Activated CD4-positive, alpha-beta T cell treated with anti-CD3 and anti-CD28 coated beads, Interleukin-2, amount 10 ng/mL, durations not matched to agents 7 days and 5 days (primary cell): ENCODE data around the gene THSD4. TPM values are rescaled to one million over a fixed set of nuclear protein-coding genes. Genes with fewer than 3 reads are reported as not detected.

ENCODE experiments used
- CTCF ChIA-PET: fragments of 350-600 bp; sonication (Branson Sonifier 250); formaldehyde crosslinking; loops from one replicate; lab custom pipeline; 2021; ENCODE audit warnings: antibody characterized with exemption; lab: Charles Lee
- POLR2A ChIA-PET: fragments of 350-600 bp; sonication (Branson Sonifier 250); formaldehyde crosslinking; loops from one replicate; lab custom pipeline; 2021; ENCODE audit warnings: antibody characterized with exemption; lab: Charles Lee
- DNase-seq: peaks from one replicate; pipeline ENCODE4 v3.0.0-alpha.2; 2020
- H3K27ac Mint-ChIP-seq: one replicate; pipeline ENCODE4 v1.8.0; 2021; ENCODE audit warnings: mild to moderate bottlenecking, moderate library complexity, mixed read lengths
- H3K27me3 Mint-ChIP-seq: one replicate; pipeline ENCODE4 v1.8.0; 2021; ENCODE audit warnings: mixed read lengths
- H3K36me3 Mint-ChIP-seq: one replicate; pipeline ENCODE4 v1.8.0; 2021; ENCODE audit warnings: low read depth, mixed read lengths
- H3K4me1 Mint-ChIP-seq: one replicate; pipeline ENCODE4 v1.8.0; 2021; ENCODE audit warnings: mixed read lengths
- H3K4me3 Mint-ChIP-seq: one replicate; pipeline ENCODE4 v1.8.0; 2021; ENCODE audit warnings: mild to moderate bottlenecking, moderate library complexity, mixed read lengths
- H3K9me3 Mint-ChIP-seq: one replicate; pipeline ENCODE4 v1.8.0; 2021; ENCODE audit warnings: mixed read lengths
- total RNA-seq, 2 experiments: library from RNA; stranded (reverse); gene quantifications; one replicate each; pipeline ENCODE4 v1.2.3, GENCODE V29; 2021

THSD4 gene
- total RNA-seq, 2 experiments from 2014 or later: not detected

GRCh38 chr15:71603379-71603778, 488.1 kb downstream of the THSD4 start:
- no peak for DNase-seq
- no peak overlapping the region for H3K27ac Mint-ChIP-seq
- no peak overlapping the region for H3K4me3 Mint-ChIP-seq
- CTCF ChIA-PET: interaction anchor here (0.7 kb wide), 1 partner anchor 133 kb away, joined by 4 read pairs; no protein-coding TSS in a partner anchor
- POLR2A ChIA-PET: no interaction called here
- H3K9me3 Mint-ChIP-seq: no peaks in the 10 kb centered on the region
- no peaks in the 10 kb centered on the region for H3K4me1 Mint-ChIP-seq
- H3K36me3 Mint-ChIP-seq: no peaks in the 10 kb centered on the region
- H3K27me3 Mint-ChIP-seq: peaks cover 7% of the 10 kb centered on the region

GRCh38 chr15:71607383-71607782, 492.1 kb downstream of the THSD4 start:
- H3K9me3 Mint-ChIP-seq: no peaks in the 10 kb centered on the region
- ChIA-PET POLR2A (no interaction called here), CTCF (no interaction called here)
- no peaks in the 10 kb centered on the region for H3K36me3 Mint-ChIP-seq
- no peak overlapping the region for H3K27ac Mint-ChIP-seq
- DNase-seq: no peak
- H3K4me1 Mint-ChIP-seq: no peaks in the 10 kb centered on the region
- H3K27me3 Mint-ChIP-seq: peaks cover 11% of the 10 kb centered on the region
- H3K4me3 Mint-ChIP-seq: no peak overlapping the region

GRCh38 chr15:71610728-71611552, 495.7 kb downstream of the THSD4 start:
- Mint-ChIP-seq H3K27ac (no peak overlapping the region), H3K4me1 (no peaks in the 10 kb centered on the region), H3K9me3 (no peaks in the 10 kb centered on the region), H3K36me3 (no peaks in the 10 kb centered on the region), H3K27me3 (peaks cover 13% of the 10 kb centered on the region), H3K4me3 (no peak overlapping the region)
- no peak for DNase-seq
- ChIA-PET CTCF (no interaction called here), POLR2A (no interaction called here)

- POLR2A ChIA-PET: no interaction called here
- H3K9me3 Mint-ChIP-seq: no peaks in the 10 kb centered on the region
- H3K4me1 Mint-ChIP-seq: no peaks in the 10 kb centered on the region
- no peak for DNase-seq
- H3K36me3 Mint-ChIP-seq: no peaks in the 10 kb centered on the region
- CTCF ChIA-PET: no interaction called here
- H3K27me3 Mint-ChIP-seq: peaks cover 17% of the 10 kb centered on the region
- no peak overlapping the region for H3K4me3 Mint-ChIP-seq
- no peak overlapping the region for H3K27ac Mint-ChIP-seq
Measured at GRCh38 chr15:71611553-71612396, 496.5 kb downstream of the THSD4 start.

- no peak for DNase-seq
- no peak overlapping the region for H3K27ac Mint-ChIP-seq
- no peaks in the 10 kb centered on the region for H3K4me1 Mint-ChIP-seq
- no peaks in the 10 kb centered on the region for H3K9me3 Mint-ChIP-seq
- peaks cover 17% of the 10 kb centered on the region for H3K27me3 Mint-ChIP-seq
- ChIA-PET CTCF (no interaction called here), POLR2A (no interaction called here)
- H3K4me3 Mint-ChIP-seq: no peak overlapping the region
- H3K36me3 Mint-ChIP-seq: no peaks in the 10 kb centered on the region
Measured at GRCh38 chr15:71612397-71612722, 497.1 kb downstream of the THSD4 start.

- no peaks in the 10 kb centered on the region for H3K4me1 Mint-ChIP-seq
- H3K4me3 Mint-ChIP-seq: no peak overlapping the region
- H3K9me3 Mint-ChIP-seq: no peaks in the 10 kb centered on the region
- CTCF ChIA-PET: no interaction called here
- H3K36me3 Mint-ChIP-seq: no peaks in the 10 kb centered on the region
- DNase-seq: no peak
- POLR2A ChIA-PET: no interaction called here
- H3K27me3 Mint-ChIP-seq: peaks cover 17% of the 10 kb centered on the region
- H3K27ac Mint-ChIP-seq: no peak overlapping the region
Measured at GRCh38 chr15:71612869-71613268, 497.6 kb downstream of the THSD4 start.

- ChIA-PET CTCF (no interaction called here), POLR2A (no interaction called here)
- Mint-ChIP-seq H3K4me1 (no peaks in the 10 kb centered on the region), H3K27ac (no peak overlapping the region), H3K9me3 (no peaks in the 10 kb centered on the region), H3K36me3 (no peaks in the 10 kb centered on the region), H3K27me3 (peaks cover 19% of the 10 kb centered on the region), H3K4me3 (no peak overlapping the region)
- DNase-seq: no peak
Measured at GRCh38 chr15:71623111-71623510, 507.8 kb downstream of the THSD4 start.

- POLR2A ChIA-PET: interaction anchor here (0.6 kb wide), 1 partner anchor 74 kb away, joined by 3 read pairs; no protein-coding TSS in a partner anchor
- no peak for DNase-seq
Measured at GRCh38 chr15:71626596-71627088, 511.4 kb downstream of the THSD4 start.

GRCh38 chr15:71627188-71627587, 511.9 kb downstream of the THSD4 start:
- peaks cover 19% of the 10 kb centered on the region for H3K27me3 Mint-ChIP-seq
- DNase-seq: no peak
- no peaks in the 10 kb centered on the region for H3K9me3 Mint-ChIP-seq
- no peaks in the 10 kb centered on the region for H3K4me1 Mint-ChIP-seq
- ChIA-PET CTCF (interaction anchor here (1.4 kb wide), 1 partner anchor 12 kb away, joined by 4 read pairs; no protein-coding TSS in a partner anchor), POLR2A (interaction anchor here (0.6 kb wide), 1 partner anchor 74 kb away, joined by 3 read pairs; no protein-coding TSS in a partner anchor)
- no peaks in the 10 kb centered on the region for H3K36me3 Mint-ChIP-seq
- H3K4me3 Mint-ChIP-seq: no peak overlapping the region
- no peak overlapping the region for H3K27ac Mint-ChIP-seq

More at GRCh38 chr15:71626596-71627088, 511.4 kb downstream of the THSD4 start:
- no peak overlapping the region for H3K4me3 Mint-ChIP-seq
- H3K27me3 Mint-ChIP-seq: peaks cover 19% of the 10 kb centered on the region
- no peak overlapping the region for H3K27ac Mint-ChIP-seq
- CTCF ChIA-PET: interaction anchor here (1.4 kb wide), 1 partner anchor 11 kb away, joined by 4 read pairs; no protein-coding TSS in a partner anchor
- H3K4me1 Mint-ChIP-seq: no peaks in the 10 kb centered on the region
- H3K36me3 Mint-ChIP-seq: no peaks in the 10 kb centered on the region
- no peaks in the 10 kb centered on the region for H3K9me3 Mint-ChIP-seq

GRCh38 chr15:71627604-71628003, 512.3 kb downstream of the THSD4 start:
- Mint-ChIP-seq H3K36me3 (no peaks in the 10 kb centered on the region), H3K27me3 (peaks cover 19% of the 10 kb centered on the region), H3K27ac (no peak overlapping the region), H3K4me1 (no peaks in the 10 kb centered on the region), H3K4me3 (no peak overlapping the region), H3K9me3 (no peaks in the 10 kb centered on the region)
- ChIA-PET CTCF (interaction anchor here (1.4 kb wide), 1 partner anchor 12 kb away, joined by 4 read pairs; no protein-coding TSS in a partner anchor), POLR2A (no interaction called here)
- no peak for DNase-seq

- Mint-ChIP-seq H3K9me3 (no peaks in the 10 kb centered on the region), H3K27me3 (peaks cover 16% of the 10 kb centered on the region), H3K36me3 (no peaks in the 10 kb centered on the region), H3K4me3 (no peak overlapping the region), H3K4me1 (no peaks in the 10 kb centered on the region), H3K27ac (no peak overlapping the region)
- DNase-seq: no peak
- ChIA-PET POLR2A (no interaction called here), CTCF (no interaction called here)
Measured at GRCh38 chr15:71628988-71629770, 513.9 kb downstream of the THSD4 start.

GRCh38 chr15:71629781-71630474, 514.7 kb downstream of the THSD4 start:
- H3K27me3 Mint-ChIP-seq: peaks cover 14% of the 10 kb centered on the region
- no peaks in the 10 kb centered on the region for H3K36me3 Mint-ChIP-seq
- H3K9me3 Mint-ChIP-seq: no peaks in the 10 kb centered on the region
- no peaks in the 10 kb centered on the region for H3K4me1 Mint-ChIP-seq
- ChIA-PET POLR2A (no interaction called here), CTCF (no interaction called here)
- H3K4me3 Mint-ChIP-seq: no peak overlapping the region
- H3K27ac Mint-ChIP-seq: no peak overlapping the region
- DNase-seq: no peak
